GM21528 (cell line): Measurements from ENCODE around the gene MRPL37.
"Not testable (repeated sequence)": the region's sequence is repeated elsewhere in the genome, so short reads cannot be mapped to it uniquely, and the experiment has no call there.

Source experiments
- ATAC-seq: cut with Tn5 transposase; IDR thresholded peaks from one replicate; pipeline ENCODE4 v1.9.1; 2021; ENCODE audit warnings: mild to moderate bottlenecking, moderate library complexity; ENCODE audit not compliant: unreplicated experiment, low FRiP score

The MRPL37 gene

DNA sequence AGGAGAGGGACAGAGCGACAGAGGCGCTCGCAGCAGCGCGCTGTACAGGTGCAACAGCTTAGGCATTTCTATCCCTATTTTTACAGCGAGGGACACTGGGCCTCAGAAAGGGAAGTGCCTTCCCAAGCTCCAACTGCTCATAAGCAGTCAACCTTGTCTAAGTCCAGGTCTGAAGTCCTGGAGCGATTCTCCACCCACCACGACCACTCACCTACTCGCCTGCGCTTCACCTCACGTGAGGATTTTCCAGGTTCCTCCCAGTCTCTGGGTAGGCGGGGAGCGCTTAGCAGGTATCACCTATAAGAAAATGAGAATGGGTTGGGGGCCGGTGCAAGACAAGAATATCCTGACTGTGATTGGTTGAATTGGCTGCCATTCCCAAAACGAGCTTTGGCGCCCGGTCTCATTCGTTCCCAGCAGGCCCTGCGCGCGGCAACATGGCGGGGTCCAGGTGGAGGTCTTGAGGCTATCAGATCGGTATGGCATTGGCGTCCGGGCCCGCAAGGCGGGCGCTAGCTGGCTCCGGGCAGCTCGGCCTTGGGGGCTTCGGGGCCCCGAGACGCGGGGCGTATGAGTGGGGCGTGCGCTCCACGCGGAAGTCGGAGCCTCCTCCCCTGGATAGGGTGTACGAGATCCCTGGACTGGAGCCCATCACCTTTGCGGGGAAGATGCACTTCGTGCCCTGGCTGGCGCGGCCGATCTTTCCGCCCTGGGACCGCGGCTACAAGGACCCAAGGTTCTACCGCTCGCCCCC is at the start of gene MRPL37, which contains the start of gene CYB5RL:
Gene MRPL37 (plus strand): TSS at position 403 of the 754 bp plus-strand sequence. CDS start 77 bp downstream, at position 480.
Gene CYB5RL (minus strand): TSS at position 266 of the 754 bp plus-strand sequence. CDS start 4,414 bp downstream, outside the sequence.
- ATAC-seq = peak; percentile 95

DNA sequence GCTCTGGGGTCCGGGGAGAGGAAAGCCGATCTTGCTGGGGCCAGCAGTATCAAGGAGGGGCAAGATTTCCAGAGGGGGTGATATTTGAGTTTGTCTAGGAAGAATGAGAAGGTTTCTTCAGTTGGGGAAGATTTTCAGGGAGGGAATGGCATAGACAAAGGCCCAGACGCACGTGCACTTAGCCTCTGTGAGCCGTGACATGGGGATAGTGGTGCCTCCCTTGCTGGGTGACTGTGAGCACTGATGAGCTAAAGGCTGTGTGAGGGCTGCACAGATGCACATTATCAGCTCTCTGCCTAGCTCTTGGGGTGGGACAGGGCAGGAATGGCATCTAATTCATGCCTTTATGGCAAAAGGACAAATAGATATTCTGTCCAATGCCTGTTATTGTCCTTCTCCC is 49.0 kb upstream of the MRPL37 start:
- ATAC-seq = no peak

DNA sequence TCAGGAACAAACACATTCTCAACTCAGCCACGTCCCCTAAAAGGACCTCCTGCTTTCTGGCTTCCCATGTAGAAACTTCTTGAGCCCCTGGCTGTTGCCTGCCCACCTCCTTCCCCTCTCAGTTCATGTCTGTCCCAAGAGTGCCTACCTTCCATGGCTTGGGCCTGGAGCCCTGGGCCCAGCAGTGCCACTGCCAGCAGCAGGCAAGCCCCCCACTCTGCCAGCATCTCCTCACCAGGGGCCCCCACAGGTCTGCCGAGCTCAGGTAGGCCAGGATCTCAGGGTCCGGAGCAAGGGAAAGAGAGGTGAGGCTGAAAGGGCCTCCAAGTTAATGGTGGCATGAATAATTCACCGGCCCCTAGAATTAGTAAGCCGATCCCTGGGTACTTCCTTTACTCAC is 47.3 kb upstream of the MRPL37 start, which contains the start of gene CDCP2:
Gene CDCP2 (minus strand): TSS at position 305 of the 400 bp plus-strand sequence. CDS start 78 bp downstream, at position 227.
- ATAC-seq = no peak

DNA sequence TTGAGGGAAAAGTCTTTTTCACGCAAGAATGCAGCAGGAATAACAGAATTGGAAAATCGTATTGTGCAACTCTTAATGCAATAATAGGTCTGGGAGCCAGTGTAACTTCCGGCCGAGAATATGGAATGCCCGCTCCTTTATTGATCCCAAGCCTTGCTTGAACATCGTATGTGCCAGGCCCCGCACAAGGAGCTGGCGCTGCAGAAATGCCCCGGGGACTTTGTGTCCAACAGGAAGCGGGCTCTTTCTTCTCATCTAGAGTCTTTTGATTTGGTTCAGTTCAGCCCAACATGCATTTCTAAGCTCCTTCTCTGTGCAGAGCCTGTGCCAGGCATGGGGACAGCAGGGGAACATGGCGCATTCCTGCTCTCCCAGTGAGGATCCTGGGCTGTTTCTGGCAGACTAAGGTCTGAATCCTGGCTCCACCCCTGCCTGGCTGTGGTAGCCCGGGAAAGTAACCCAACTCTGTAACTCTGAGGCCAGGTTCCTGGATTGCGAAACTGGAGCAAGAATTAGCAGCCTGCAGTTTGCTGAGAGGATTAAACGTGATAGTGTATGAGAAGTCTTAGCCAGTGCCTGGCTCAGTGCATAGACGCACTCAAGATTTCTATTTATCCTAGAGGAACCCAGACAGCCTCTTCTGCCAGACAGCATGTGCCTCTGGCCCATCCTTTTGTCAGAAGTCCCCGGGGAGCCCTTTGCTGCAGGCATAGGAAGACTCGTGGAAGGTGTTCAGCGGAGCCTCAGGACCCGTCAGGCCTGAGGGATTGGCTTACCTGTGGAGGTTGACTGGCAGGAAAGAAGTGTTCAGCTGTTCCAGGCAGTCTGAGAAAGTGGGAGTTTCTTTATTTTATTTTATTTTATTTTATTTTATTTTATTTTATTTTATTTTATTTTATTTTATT is 46.2 kb upstream of the MRPL37 start:
- no peak for ATAC-seq

GRCh38 chr1:54156201-54156600 is 43.8 kb upstream of the MRPL37 start:
- no peak for ATAC-seq

DNA sequence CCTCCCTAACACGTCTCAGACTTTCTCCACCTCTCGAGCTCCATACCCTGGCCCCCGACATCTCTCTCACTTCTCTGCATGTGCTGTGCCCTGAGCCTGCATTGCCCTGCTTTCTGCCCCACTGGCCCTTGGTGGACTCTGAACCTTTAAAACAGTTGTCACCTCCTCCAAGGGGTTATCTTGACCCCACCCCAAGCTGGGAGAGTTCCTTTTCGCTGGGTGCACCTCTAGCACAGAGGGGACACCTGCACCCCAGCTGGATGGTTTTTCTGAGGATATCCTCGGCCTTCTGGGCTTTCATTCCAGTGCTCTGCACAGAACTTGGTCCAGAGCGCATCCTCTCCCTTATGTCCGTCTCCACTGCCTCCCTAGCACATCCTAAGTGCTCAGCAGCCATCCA is 43.0 kb upstream of the MRPL37 start:
- no peak for ATAC-seq

DNA sequence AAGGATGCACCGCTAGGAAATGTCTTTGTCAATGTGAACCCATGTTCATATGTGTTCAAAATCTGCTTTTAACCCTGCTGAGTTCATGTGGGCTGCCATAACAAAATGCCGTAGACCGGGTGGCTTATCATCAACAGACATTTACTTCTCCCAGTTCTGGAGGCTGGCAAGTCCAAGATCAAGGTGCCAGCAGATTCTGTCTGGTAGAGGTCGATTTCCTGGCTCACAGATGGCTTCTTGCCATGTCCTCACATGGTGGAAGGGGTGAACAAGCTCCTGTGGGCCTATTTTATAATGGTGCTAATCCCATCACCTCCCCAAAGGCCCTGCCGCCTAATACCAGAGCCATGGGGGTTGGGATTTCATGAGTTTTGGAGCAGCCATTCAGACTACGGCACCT is 42.6 kb upstream of the MRPL37 start:
- no peak for ATAC-seq

DNA sequence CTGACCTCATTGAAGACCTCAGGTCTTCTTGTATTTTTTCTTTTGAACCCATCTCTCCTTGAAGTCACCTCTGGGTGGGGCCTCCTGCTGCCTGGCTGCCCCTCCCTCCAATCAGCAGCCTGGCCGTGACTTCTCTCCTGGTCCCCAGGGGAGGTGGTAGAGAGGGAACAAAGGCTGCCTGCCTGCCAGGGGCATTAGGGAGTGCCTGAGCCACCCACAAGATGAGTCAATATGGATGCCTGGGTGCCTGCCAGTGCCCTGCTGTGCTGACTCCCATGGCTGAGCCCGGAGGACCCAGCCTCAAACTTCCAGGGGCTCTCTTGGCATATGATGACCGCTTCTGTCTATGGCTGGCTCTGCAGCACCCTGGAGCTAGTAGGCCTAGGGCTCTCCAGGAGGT is 41.9 kb upstream of the MRPL37 start:
- no peak for ATAC-seq

DNA sequence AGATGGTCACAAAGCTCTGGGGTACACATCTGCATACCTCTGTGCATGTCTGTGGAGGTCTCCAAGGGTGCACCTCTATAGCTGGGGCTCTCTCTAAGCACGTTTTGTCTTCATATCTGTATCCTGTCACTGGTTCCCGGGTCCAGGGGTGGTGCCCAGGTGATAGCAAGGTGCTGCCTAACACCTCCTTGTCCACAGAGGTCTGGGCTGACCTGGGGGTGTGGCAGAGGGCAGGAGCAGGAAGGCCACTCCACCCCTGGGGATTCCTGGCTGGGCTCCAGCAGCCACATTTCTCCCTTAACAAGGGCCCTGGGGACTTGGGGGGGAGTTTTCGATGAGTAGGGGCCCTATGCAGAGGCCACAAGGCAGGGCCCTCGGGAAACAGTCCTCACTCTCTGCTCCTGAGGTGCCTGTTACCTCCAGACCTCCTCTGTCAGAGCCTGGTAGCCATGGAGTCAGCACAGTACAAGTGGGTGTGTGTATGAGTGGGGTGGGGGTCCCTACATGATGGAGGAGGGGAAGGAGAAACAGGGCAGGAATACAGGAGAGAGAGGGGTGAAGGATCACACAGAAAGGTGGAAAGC is 40.1 kb upstream of the MRPL37 start:
- ATAC-seq = no peak

DNA sequence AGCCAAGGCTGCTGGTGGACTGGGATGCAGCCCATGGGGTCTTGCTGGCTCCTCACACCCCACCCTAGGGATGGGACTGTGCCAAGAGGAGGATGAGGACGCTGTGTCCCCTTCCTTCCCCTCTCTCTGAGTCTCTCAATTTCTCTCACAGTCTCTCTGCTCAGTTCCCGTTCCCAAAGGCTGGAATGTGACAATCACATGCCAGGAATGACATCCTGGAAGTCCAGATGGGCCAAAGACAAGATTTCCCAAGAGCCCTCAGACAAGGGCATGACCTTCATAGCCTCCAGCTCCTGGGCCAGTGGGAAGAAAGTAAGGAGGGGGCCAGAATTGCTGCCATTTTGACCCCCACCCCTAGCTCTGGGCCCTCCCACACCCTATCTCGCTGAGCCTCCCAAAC is 39.6 kb upstream of the MRPL37 start:
- ATAC-seq = no peak

- no peak for ATAC-seq
These were observed 38.3 kb upstream of the MRPL37 start for GRCh38 chr1:54161495-54162168.

DNA sequence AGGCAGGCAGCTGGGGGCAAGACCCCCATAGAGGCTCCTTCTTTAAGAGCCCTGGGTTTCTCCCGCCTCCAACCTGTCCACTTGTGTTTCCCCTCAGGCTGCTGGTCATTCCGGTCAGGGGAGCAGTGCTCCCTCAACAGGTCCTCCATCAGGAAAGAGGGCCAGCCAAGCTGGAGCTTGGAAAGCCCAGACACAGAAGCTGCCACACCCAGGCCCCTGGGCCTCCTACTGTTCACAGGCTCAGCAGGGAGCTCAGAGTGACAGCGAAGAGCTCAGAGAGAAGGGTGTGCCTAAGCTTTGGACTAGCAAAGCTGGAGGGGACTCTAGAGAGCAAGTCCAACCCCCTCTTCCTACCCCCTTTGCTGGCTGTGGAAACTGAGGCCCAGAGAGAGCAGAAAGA is 36.9 kb upstream of the MRPL37 start:
- ATAC-seq = no peak

GRCh38 chr1:54163573-54163972 is 36.4 kb upstream of the MRPL37 start:
- no peak for ATAC-seq

DNA sequence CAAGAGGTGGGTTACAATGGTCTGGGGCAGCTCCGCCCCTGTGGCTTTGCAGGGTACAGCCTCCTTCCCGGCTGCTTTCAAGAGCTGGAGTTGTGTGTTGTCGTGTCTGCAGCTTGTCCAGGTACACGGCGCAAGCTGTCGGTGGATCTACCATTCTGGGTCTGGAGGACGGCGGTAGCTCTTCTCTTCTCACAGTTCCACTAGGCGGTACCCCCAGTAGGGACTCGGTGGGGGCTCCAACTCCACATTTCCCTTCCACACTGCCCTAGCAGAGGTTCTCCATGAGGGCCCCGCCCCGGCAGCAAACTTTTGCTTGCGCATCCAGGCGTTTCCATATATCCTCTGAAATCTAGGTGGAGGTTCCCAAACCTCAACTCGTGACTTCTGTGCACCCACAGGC is 34.8 kb upstream of the MRPL37 start:
- ATAC-seq = no peak

DNA sequence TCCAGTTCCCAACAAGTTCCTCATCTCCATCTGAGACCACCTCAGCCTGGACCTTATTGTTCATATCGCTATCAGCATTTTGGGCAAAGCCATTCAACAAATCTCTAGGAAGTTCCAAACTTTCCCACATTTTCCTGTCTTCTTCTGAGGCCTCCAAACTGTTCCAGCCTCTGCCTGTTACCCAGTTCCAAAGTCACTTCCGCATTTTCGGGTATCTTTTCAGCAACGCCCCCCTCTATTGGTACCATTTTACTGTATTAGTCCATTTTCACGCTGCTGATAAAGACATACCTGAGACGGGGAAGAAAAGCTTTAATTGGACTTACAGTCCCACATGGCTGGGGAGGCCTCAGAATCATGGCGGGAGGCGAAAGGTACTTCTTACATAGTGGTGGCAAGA is 33.6 kb upstream of the MRPL37 start:
- ATAC-seq = not testable (repeated sequence)

- ATAC-seq = no peak
These were observed 32.4 kb upstream of the MRPL37 start for GRCh38 chr1:54167422-54168139.

- no peak for ATAC-seq
These were observed 31.6 kb upstream of the MRPL37 start for GRCh38 chr1:54168206-54168965.

- no peak for ATAC-seq
These were observed 30.9 kb upstream of the MRPL37 start for GRCh38 chr1:54169068-54169467.

- ATAC-seq = no peak
These were observed 29.0 kb upstream of the MRPL37 start for GRCh38 chr1:54171016-54171415.
